SK-N-SH (cell line): ENCODE data around the gene MME. TPM values are rescaled to one million over a fixed set of nuclear protein-coding genes. Genes with fewer than 3 reads are reported as not detected.
A peak's percentile ranks its signal among the peaks of the same experiment; 100 is the strongest.

Source experiments
- CTCF ChIA-PET: fragments of 300-600, 350-600 bp; formaldehyde crosslinking; extraction: SDS; loops from one replicate; lab custom pipeline; 2021; lab: Yijun Ruan, JAX
- POLR2A ChIA-PET: fragments of 350-600 bp; sonication (Branson Sonifier 250); formaldehyde crosslinking; extraction: SDS; loops from one replicate; lab custom pipeline; 2020; ENCODE audit warnings: antibody characterized with exemption, inconsistent platforms; lab: Yijun Ruan, JAX
- DNase-seq: peaks from one replicate; pipeline ENCODE4 v3.0.0; 2012
- H2AFZ ChIP-seq: fragments of 200-600 bp; sonication (generic); 2 replicates; pipeline ENCODE4 v1.8.1; 2016; ENCODE audit warnings: antibody characterized with exemption, mild to moderate bottlenecking, low read depth
- H3F3A ChIP-seq: fragments of 200-600 bp; sonication (generic); replicated peaks from 2 replicates; pipeline ENCODE3; 2016; ENCODE audit warnings: antibody characterized with exemption, mild to moderate bottlenecking; ENCODE audit not compliant: insufficient read depth
- H3K27ac ChIP-seq, 2 experiments: fragments of 200-500 bp in 1 of 2; fragments of 200-600 bp in 1 of 2; sonication (Bioruptor generic) in 1 of 2; sonication (generic), shearing (Covaris generic) in 1 of 2; 2 replicates each; pipeline versions ENCODE4 v1.5.1 to v1.6.1; 2014 to 2016; ENCODE audit warnings: low read depth in 2 of 2, inconsistent platforms in 1 of 2, low read length in 1 of 2, mild to moderate bottlenecking in 1 of 2, mixed read lengths in 1 of 2
- H3K27me3 ChIP-seq: fragments of 200-600 bp; sonication (generic), shearing (Covaris generic); 2 replicates; pipeline ENCODE4 v1.6.1; 2016; ENCODE audit warnings: mixed run types; ENCODE audit not compliant: insufficient read depth
- H3K36me3 ChIP-seq, 2 experiments: fragments of 200-500 bp in 1 of 2; fragments of 200-600 bp in 1 of 2; sonication (Bioruptor generic) in 1 of 2; sonication (generic) in 1 of 2; replicated peaks in 1 of 2; 2 replicates each; pipeline versions ENCODE3 to v1.5.1; 2014 to 2016; ENCODE audit warnings: low read length in 1 of 2, mild to moderate bottlenecking in 1 of 2; ENCODE audit not compliant: insufficient read depth in 2 of 2, control insufficient read depth in 1 of 2
- H3K4me1 ChIP-seq, 2 experiments: fragments of 200-500 bp in 1 of 2; fragments of 200-600 bp in 1 of 2; sonication (Bioruptor generic) in 1 of 2; sonication (generic), shearing (Covaris generic) in 1 of 2; 2 replicates each; pipeline versions ENCODE4 v1.5.1 to v1.6.1; 2014 to 2016; ENCODE audit warnings: low read depth in 1 of 2, low read length in 1 of 2, mixed run types in 1 of 2; ENCODE audit not compliant: insufficient read depth in 2 of 2, control insufficient read depth in 1 of 2
- H3K4me2 ChIP-seq: fragments of 200-600 bp; sonication (generic), shearing (Covaris generic); 2 replicates; pipeline ENCODE4 v1.6.1; 2017; ENCODE audit warnings: mixed run types
- H3K4me3 ChIP-seq, 2 experiments: fragments of 200-500 bp in 1 of 2; fragments of 200-600 bp in 1 of 2; sonication (Bioruptor generic) in 1 of 2; sonication (generic), shearing (Covaris generic) in 1 of 2; 2 replicates each; pipeline versions ENCODE4 v1.5.1 to v1.8.1; 2014 to 2016; ENCODE audit warnings: low read depth in 2 of 2, inconsistent platforms in 1 of 2, low read length in 1 of 2, mild to moderate bottlenecking in 1 of 2, mixed read lengths in 1 of 2, moderate library complexity in 1 of 2
- H3K79me2 ChIP-seq: fragments of 200-600 bp; sonication (generic); 2 replicates; pipeline ENCODE4 v1.8.1; 2017; ENCODE audit warnings: mild to moderate bottlenecking; ENCODE audit not compliant: insufficient read depth
- H3K9ac ChIP-seq: fragments of 200-600 bp; sonication (generic); 2 replicates; pipeline ENCODE4 v1.6.1; 2017; ENCODE audit warnings: mixed run types
- H3K9me2 ChIP-seq: fragments of 200-600 bp; sonication (generic); 2 replicates; pipeline ENCODE4 v1.6.1; 2017; ENCODE audit warnings: mixed run types
- H3K9me3 ChIP-seq: fragments of 200-600 bp; sonication (generic); 2 replicates; pipeline ENCODE4 v1.6.1; 2017; ENCODE audit warnings: mixed run types, mild to moderate bottlenecking, moderate library complexity
- H4K20me1 ChIP-seq: fragments of 200-600 bp; sonication (generic); 2 replicates; pipeline ENCODE4 v1.6.1; 2017; ENCODE audit warnings: mild to moderate bottlenecking, mixed run types; ENCODE audit not compliant: insufficient read depth
- CHD2 ChIP-seq: fragments of 150-350 bp; IDR thresholded peaks from 2 replicates; pipeline ENCODE4 v1.6.1; 2018; ENCODE audit warnings: low read length; ENCODE audit not compliant: partially characterized antibody
- CTCF ChIP-seq: fragments of 200-600 bp; sonication (generic); IDR thresholded peaks from 2 replicates; pipeline ENCODE4 v1.6.1; 2017; ENCODE audit warnings: antibody characterized with exemption, mild to moderate bottlenecking, moderate library complexity
- ELF1 ChIP-seq: IDR thresholded peaks from 2 replicates; pipeline ENCODE4 v1.4.0; 2012
- EP300 ChIP-seq, 2 experiments: IDR thresholded peaks; 2 replicates each; pipeline versions ENCODE4 v1.4.0 to v1.6.1; 2012; ENCODE audit warnings: borderline replicate concordance in 1 of 2, low read depth in 1 of 2, low read length in 1 of 2
- EZH2phosphoT487 ChIP-seq: fragments of 200-600 bp; sonication (generic); IDR thresholded peaks from 2 replicates; pipeline ENCODE4 v1.6.1; 2017; ENCODE audit warnings: low read depth, mixed run types, mild to moderate bottlenecking, antibody characterized with exemption, moderate library complexity, borderline replicate concordance
- FOXJ3 ChIP-seq: sonication (generic); formaldehyde crosslinking; IDR thresholded peaks from 2 replicates; pipeline ENCODE4 v1.5.1; 2020; ENCODE audit warnings: mild to moderate bottlenecking, missing genetic modification reagents
- FOXM1 ChIP-seq: IDR thresholded peaks from 2 replicates; pipeline ENCODE4 v1.4.0; 2012; ENCODE audit warnings: low read depth, mild to moderate bottlenecking
- GABPA ChIP-seq: IDR thresholded peaks from 2 replicates; pipeline ENCODE4 v1.4.0; 2012; ENCODE audit warnings: low read depth, mild to moderate bottlenecking
- JUND ChIP-seq: IDR thresholded peaks from 2 replicates; pipeline ENCODE4 v1.4.0; 2012
- MEF2A ChIP-seq: IDR thresholded peaks from 2 replicates; pipeline ENCODE4 v1.4.0; 2012; ENCODE audit warnings: low read depth, borderline replicate concordance
- MXI1 ChIP-seq: IDR thresholded peaks from 2 replicates; pipeline ENCODE4 v1.6.1; 2012; ENCODE audit warnings: mild to moderate bottlenecking, low read depth, low read length, improper control_type of control experiment
- PBX3 ChIP-seq: IDR thresholded peaks from 2 replicates; pipeline ENCODE4; 2012
- POLR2AphosphoS5 ChIP-seq: IDR thresholded peaks from 2 replicates; pipeline ENCODE4 v1.6.1; 2012; ENCODE audit warnings: low read depth, low read length
- RAD21 ChIP-seq: IDR thresholded peaks from 2 replicates; pipeline ENCODE4 v1.6.1; 2012; ENCODE audit warnings: mild to moderate bottlenecking, low read length
- RCOR1 ChIP-seq: fragments of 150-350 bp; IDR thresholded peaks from 2 replicates; pipeline ENCODE4 v1.6.1; 2017; ENCODE audit warnings: antibody characterized with exemption, low read length
- SMC3 ChIP-seq: IDR thresholded peaks from 2 replicates; pipeline ENCODE4 v1.6.1; 2012; ENCODE audit warnings: low read depth, low read length, improper control_type of control experiment
- TEAD4 ChIP-seq: IDR thresholded peaks from 2 replicates; pipeline ENCODE4 v1.4.0; 2012; ENCODE audit warnings: mild to moderate bottlenecking, borderline replicate concordance; ENCODE audit not compliant: insufficient read depth
- USF1 ChIP-seq: IDR thresholded peaks from 2 replicates; pipeline ENCODE4 v1.4.0; 2012; ENCODE audit warnings: low read depth, borderline replicate concordance
- USF2 ChIP-seq: fragments of 150-350 bp; IDR thresholded peaks from 2 replicates; pipeline ENCODE4 v1.6.1; 2017; ENCODE audit warnings: antibody characterized with exemption, low read length, low read depth, borderline replicate concordance
- YY1 ChIP-seq: IDR thresholded peaks from 2 replicates; pipeline ENCODE4 v1.4.0; 2012; ENCODE audit warnings: low read depth, mild to moderate bottlenecking
- ZBTB33 ChIP-seq: IDR thresholded peaks from 2 replicates; pipeline ENCODE4 v1.4.0; 2012; ENCODE audit warnings: low read depth, borderline replicate concordance
- WGBS: methylation state at CpG from one replicate; pipeline ENCODE4 v1.1.6; 2017; ENCODE audit warnings: low lambda C conversion rate; 5-methylcytosine and 5-hydroxymethylcytosine counted together
- polyA plus RNA-seq, 3 experiments: library from polyadenylated mRNA; depleted of rRNA; stranded (reverse); fragments of >200 nt; gene quantifications; 2 replicates each; pipeline ENCODE4 v1.2.3, GENCODE V29; 2012

Gene MME
- polyA plus RNA-seq, 1 of the 3 experiments (the other 2 are of a cell fraction), result 167 TPM

GRCh38 chr3:155096303-155097008 is 16.3 kb downstream of the MME start:
- H3K9me3 ChIP-seq, result no peaks in the 10 kb centered on the region
- DNase-seq, result no peak
- peaks cover 0 to 29% of the 10 kb centered on the region in 2 experiments for H3K36me3 ChIP-seq
- no peak overlapping the region for H2AFZ ChIP-seq
- H3K4me1 ChIP-seq, result no peaks in the 10 kb centered on the region; a peak in 1 of 4 replicates
- no peaks in the 10 kb centered on the region for H3K27me3 ChIP-seq
- POLR2A ChIA-PET, result no interaction called here
- no peaks in the 10 kb centered on the region for H3K79me2 ChIP-seq
- no peaks in the 10 kb centered on the region for H3F3A ChIP-seq
- CTCF ChIA-PET, result no interaction called here
- TF ChIP-seq MXI1, result no peak
- peak; percentile 14; the same call in 1 of the 2 replicates for TF ChIP-seq POLR2AphosphoS5
- no peak for TF ChIP-seq GABPA
- no peak for TF ChIP-seq USF2
- no peak overlapping the region for H3K4me2 ChIP-seq
- no peaks in the 10 kb centered on the region for H3K9me2 ChIP-seq
- no peak overlapping the region for H3K4me3 ChIP-seq
- H3K9ac ChIP-seq, result no peak overlapping the region
- WGBS, result 66% methylated on average over 4 of the region's 4 CpGs
- no peaks in the 10 kb centered on the region for H4K20me1 ChIP-seq
- no peak overlapping the region for H3K27ac ChIP-seq

GRCh38 chr3:155097009-155097349 is 16.9 kb downstream of the MME start:
- no peaks in the 10 kb centered on the region; a peak in 1 of 4 replicates for H3K4me1 ChIP-seq
- H2AFZ ChIP-seq, result no peak overlapping the region
- H3K9me3 ChIP-seq, result no peaks in the 10 kb centered on the region
- H4K20me1 ChIP-seq, result no peaks in the 10 kb centered on the region
- H3K79me2 ChIP-seq, result no peaks in the 10 kb centered on the region
- H3K4me3 ChIP-seq, result no peak overlapping the region
- ChIA-PET CTCF (no interaction called here), POLR2A (no interaction called here)
- WGBS, result 54% methylated on average over 2 of the region's 2 CpGs
- no peaks in the 10 kb centered on the region for H3F3A ChIP-seq
- peaks cover 0 to 24% of the 10 kb centered on the region in 2 experiments for H3K36me3 ChIP-seq
- no peak overlapping the region for H3K4me2 ChIP-seq
- no peaks in the 10 kb centered on the region for H3K27me3 ChIP-seq
- H3K9ac ChIP-seq, result no peak overlapping the region
- no peak for TF ChIP-seq MEF2A
- no peak for TF ChIP-seq PBX3
- TF ChIP-seq JUND, result no peak
- TF ChIP-seq CHD2, result no peak
- no peak for TF ChIP-seq ELF1
- no peak for TF ChIP-seq RAD21
- no peak for TF ChIP-seq POLR2AphosphoS5
- no peak for TF ChIP-seq USF2
- no peak for TF ChIP-seq TEAD4
- TF ChIP-seq FOXJ3 (CRISPR knock-in tag), result no peak
- TF ChIP-seq YY1, result no peak
- TF ChIP-seq CTCF, result no peak
- no peak for TF ChIP-seq RCOR1
- no peak for TF ChIP-seq EP300 (IDR thresholded peaks at IDR 0.05; ENCODE audit: borderline replicate concordance in 1 of 2, low read depth in 1 of 2, low read length in 1 of 2)
- TF ChIP-seq ZBTB33, result no peak
- no peak for TF ChIP-seq USF1
- no peak for TF ChIP-seq FOXM1
- TF ChIP-seq EZH2phosphoT487, result no peak
- no peak for TF ChIP-seq SMC3
- no peak for DNase-seq
- H3K9me2 ChIP-seq, result no peaks in the 10 kb centered on the region
- no peak overlapping the region for H3K27ac ChIP-seq
